HG03460 (cell line): Measurements from ENCODE around the gene PTPRN2.

Experiments used
- ATAC-seq: cut with Tn5 transposase; IDR thresholded peaks from one replicate; pipeline ENCODE4 v1.9.1; 2021; ENCODE audit not compliant: unreplicated experiment

Gene PTPRN2

GRCh38 chr7:158013085-158013668 lies 574.4 kb downstream of the PTPRN2 start:
- no peak for ATAC-seq

- ATAC-seq = no peak
Measured at GRCh38 chr7:158011941-158012340, 575.7 kb downstream of the PTPRN2 start.

- no peak for ATAC-seq
Measured at GRCh38 chr7:158010961-158011693, 576.5 kb downstream of the PTPRN2 start.

- no peak for ATAC-seq
Measured at GRCh38 chr7:158009886-158010285, 577.7 kb downstream of the PTPRN2 start.

DNA sequence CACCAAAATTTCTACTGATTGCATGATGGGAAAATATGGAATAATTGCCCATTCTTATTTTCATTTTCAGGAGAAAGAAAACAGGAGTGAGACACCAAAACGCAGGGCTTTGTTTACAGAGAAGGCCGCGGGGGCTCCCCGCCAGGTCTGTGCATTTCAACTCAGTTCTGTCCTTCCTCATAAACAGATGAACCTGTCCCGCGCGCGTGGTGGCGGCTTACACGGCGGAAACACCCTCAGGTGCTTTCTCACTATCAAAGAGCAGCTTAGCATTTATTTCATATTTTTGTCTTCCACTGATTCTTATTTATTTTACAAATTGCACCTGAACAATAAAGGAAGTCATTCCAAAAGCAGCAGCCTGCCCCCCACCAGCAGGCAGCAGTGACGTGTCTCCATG lies 579.4 kb downstream of the PTPRN2 start:
- ATAC-seq = no peak

- ATAC-seq = no peak
Measured at GRCh38 chr7:158007697-158008257, 579.8 kb downstream of the PTPRN2 start.

- no peak for ATAC-seq
Measured at GRCh38 chr7:158006841-158007696, 580.6 kb downstream of the PTPRN2 start.

DNA sequence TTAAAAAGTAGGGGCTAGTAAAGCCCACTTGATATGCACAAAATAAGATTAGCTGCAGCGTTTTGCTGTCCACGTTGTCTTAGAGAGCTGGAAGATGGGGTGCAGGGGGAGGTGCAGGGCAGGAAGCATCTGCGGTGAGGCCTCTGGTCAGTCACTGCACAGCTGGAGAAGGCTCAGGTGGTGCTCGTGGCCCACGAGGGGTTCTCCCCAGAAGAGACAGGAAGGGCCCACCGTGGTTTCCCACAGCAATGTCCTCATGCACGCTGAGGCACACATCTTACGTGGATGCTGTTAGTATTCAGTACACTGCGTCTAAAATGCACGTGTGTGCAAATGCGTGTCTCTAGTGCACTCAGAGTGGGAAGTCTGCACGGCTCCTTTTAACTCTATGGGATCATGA lies 582.1 kb downstream of the PTPRN2 start:
- ATAC-seq = no peak

DNA sequence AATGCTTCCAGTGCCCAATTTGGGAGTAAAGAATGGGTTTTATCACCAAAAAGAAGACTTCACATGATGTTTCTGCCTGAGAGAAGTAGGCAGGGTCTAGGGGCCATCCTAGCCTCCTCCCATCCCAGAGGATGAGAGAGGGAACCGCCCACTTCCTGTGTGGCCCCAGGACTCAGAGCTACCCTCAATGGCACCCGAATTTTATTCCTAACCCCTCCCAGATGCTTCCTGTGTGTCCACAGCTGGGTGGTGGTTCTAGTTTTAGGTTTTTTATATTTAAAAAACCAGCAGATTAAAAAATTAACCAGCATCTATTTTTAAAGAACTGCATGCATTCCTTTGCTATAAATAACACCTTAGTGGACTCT lies 583.5 kb downstream of the PTPRN2 start:
- no peak for ATAC-seq

GRCh38 chr7:158003441-158004122 lies 584.0 kb downstream of the PTPRN2 start:
- ATAC-seq = no peak

DNA sequence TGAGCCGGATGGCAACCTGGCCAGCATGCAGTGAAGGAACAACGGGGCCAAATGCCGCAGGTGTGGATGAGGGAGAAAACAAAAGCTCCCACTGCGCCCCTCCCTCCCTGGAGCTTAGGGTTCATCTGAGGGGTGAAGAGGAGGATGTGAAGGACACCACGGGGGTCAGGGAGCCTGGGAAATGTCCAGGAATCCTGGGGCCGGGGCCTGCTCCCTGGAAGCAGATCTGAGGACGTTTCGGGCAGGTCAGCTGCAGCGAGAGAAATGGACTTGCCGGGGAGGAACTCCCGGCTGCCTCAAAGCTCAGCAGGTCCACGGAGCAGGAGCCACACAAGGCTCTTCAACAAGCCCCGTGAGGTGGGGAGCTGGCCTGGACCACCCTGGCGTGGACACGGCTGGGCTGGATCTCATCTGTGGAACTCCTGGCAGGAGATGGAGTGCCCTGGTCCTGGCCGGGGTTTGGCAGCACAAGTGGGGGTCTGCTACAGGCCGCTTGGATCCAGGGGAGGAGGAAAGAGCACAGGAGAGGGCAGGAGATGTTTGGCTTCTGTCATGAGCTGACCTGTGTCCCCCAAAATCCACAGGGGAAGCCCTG lies 585.0 kb downstream of the PTPRN2 start:
- no peak for ATAC-seq

DNA sequence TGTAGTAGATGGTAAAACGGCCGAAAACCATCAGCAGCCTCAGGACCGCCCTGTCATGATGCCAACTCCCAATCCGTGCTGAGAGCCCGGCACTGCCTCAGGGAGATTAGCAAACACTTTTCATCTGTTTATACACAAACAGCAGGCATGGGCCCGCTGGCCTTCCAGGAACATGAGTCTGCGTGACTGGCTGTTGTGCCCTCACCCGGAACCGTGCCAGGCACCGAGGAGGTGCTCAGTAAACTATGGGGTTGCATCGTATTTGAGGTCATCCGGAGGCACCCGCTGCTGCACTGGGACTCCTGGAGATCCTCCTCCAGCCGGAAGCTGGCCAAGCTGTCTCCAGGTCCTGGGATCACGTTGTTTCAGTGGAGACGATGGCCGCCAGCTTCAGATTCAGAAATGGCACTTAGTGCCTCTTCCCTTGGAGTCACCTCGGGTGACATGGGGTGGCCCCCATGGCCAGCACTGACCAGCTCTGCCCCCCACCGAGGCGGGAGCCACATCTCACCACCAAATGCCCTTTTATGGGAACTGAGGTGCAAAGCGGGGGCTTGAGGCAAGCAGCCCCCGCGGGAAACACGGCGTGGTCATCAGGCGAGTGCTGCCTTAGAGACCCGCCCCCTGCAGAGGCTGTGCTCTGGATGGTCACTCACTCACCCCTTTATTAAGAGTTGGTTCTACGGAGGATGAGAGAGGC lies 585.9 kb downstream of the PTPRN2 start:
- ATAC-seq = no peak

GRCh38 chr7:158001003-158001402 lies 586.6 kb downstream of the PTPRN2 start:
- ATAC-seq = no peak

- ATAC-seq = no peak
Measured at GRCh38 chr7:158000160-158000559, 587.5 kb downstream of the PTPRN2 start.

GRCh38 chr7:157998884-157999552 lies 588.6 kb downstream of the PTPRN2 start:
- no peak for ATAC-seq

DNA sequence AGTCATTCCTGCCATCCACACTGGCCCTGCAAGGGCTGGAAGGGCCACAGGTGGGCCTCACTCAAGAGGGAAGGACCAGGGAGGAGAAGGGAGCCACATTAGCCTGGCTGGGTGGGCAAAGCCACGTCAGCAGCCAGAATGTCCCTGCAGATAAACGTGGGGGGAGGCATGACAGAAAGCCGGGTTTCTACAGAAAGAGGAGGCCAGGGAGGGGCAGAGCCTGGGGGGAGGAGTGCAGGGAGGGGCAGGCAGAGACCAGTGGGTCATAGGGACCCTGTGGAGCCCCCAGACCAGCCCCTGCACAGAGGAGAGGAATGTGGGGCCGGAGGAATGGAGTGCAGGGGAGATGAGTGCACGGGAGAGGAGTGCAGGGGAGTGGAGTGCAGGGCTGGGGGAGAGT lies 590.2 kb downstream of the PTPRN2 start:
- ATAC-seq = no peak

GRCh38 chr7:157997080-157997440 lies 590.6 kb downstream of the PTPRN2 start:
- no peak for ATAC-seq

DNA sequence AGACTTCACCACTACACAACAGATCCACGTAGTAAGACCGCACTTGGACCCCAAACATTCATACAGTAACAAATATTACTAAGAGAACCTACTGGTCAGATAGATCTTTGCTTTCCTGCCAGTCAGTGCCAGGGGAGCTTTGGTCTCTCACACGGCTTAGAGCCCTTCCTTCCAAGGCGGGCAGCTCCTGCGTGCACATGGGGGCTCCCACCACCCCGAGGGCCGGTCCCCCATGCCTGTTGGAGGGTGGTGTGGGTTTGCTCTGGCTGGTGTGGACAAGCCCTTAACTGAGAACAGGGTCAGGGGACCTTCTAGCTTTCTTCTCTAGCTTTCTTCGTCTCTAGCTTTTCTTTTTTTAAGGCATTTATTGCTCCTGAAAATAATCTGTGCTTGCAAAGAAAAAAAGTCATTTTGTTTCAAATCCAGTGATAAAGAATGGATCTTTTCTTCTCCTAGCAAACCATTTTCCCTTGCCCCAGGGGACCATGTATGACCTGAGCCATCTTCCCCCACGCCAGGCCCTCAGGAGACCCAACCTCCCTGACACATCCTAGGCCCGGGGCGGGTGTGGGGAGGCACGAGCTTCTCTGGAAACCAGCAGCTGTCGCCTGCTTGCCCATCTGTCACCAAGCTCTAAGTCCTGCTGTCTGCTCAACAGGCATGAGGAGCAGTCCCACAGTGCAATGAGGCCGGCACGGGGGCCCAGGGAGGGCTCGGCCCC lies 591.1 kb downstream of the PTPRN2 start:
- ATAC-seq = no peak

GRCh38 chr7:157995815-157996214 lies 591.8 kb downstream of the PTPRN2 start:
- ATAC-seq = no peak
